Stimulated activated CD8-positive, alpha-beta memory T cell treated with anti-CD3 and anti-CD28 coated beads, Interleukin-15, amount 100 ng/mL, for 48 hours (primary cell): ENCODE results near the gene NNT.
"Not testable (repeated sequence)": the region's sequence is repeated elsewhere in the genome, so short reads cannot be mapped to it uniquely, and the experiment has no call there.

ENCODE experiments used
- DNase-seq, 2 donors: peaks; one replicate each; pipeline ENCODE4 v3.0.0-alpha.2; 2020; ENCODE audit warnings: low read depth in 2 of 2

The NNT gene

DNA sequence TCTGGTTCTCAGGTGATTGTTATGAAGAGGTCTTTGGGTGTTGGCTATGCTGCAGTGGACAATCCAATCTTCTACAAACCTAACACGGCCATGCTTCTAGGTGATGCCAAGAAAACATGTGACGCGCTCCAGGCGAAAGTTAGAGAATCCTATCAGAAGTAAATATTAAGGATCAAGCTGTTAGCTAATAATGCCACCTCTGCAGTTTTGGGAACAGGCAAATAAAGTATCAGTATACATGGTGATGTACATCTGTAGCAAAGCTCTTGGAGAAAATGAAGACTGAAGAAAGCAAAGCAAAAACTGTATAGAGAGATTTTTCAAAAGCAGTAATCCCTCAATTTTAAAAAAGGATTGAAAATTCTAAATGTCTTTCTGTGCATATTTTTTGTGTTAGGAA, 101.3 kb downstream of the NNT start:
- DNase-seq, result no peak

DNA sequence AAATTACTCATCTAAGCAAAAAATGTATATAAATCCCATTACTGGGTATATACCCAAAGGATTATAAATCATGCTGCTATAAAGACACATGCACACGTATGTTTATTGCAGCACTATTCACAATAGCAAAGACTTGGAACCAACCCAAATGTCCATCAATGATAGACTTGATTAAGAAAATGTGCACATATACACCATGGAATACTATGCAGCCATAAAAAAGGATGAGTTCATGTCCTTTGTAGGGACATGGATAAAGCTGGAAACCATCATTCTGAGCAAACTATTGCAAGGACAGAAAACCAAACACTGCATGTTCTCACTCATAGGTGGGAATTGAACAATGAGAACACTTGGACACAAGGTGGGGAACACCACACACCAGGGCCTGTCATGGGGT, 103.6 kb downstream of the NNT start:
- DNase-seq, result not testable (repeated sequence)

DNA sequence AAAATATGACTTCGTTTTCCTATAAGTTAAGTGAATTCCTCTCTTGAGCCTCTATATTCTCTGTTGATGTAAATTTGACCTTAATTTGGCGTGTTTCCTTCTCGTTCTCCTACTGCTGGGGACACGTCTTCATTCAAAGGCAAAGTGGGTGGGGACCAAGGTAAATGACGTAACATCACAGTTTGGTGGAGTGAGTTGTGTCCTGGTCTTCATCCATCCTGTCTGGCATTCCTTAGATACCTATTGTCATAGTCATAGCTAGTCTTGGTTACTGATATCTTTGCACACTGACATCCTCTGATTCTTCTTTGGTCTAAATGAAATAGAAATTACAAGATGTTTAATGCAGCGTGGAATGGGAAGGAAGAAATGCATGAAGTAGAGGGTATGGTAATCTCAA, 108.5 kb downstream of the NNT start:
- DNase-seq, result no peak

DNA sequence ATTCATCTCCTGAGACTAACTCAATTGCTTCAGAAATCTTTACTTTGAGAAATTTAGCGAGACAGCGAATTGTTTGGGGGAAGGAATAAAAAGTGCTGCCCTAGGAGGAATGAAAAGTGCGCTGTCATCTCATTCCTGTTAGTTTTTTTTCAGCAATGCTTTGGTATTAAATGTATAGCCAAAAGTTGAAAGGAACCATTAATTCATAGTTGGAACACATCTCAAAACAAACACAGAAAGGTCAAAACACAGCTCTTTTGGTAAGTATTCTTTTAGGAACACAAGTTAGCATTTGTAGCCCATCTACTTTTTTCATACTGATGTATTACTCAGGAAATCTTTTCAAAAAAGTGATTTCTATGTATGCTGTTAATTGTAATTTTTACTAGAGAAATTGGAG, 109.1 kb downstream of the NNT start:
- no peak for DNase-seq

DNA sequence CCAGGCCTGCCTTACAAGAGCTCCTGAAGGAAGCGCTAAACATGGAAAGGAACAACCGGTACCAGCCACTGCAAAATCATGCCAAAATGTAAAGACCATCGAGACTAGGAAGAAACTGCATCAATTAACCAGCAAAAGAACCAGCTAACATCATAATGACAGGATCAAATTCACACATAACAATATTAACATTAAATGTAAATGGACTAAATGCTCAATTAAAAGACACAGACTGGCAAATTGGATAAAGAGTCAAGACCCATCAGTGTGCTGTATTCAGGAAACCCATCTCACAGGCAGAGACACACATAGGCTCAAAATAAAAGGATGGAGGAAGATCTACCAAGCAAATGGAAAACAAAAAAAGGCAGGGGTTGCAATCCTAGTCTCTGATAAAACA, 116.8 kb downstream of the NNT start:
- not testable (repeated sequence) for DNase-seq

DNA sequence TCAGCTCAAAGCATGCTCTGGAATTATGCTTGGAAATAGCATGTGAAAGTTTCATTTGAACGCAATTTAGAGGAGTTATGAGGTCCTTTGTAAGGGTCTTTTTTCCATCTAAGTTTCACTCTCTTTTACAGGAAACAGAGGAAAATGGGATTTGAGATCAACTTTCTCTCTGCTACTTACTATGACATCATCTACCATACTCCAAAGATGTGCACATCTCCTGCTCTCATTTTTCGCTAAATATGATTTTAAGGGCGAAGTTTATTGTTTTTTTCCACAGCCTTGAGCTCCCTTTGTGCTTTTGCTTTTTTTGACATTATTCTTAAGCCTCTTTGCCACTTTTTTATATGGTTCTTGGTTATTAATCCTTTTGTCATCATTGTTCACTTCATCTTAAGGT, 125.6 kb downstream of the NNT start:
- no peak for DNase-seq

DNA sequence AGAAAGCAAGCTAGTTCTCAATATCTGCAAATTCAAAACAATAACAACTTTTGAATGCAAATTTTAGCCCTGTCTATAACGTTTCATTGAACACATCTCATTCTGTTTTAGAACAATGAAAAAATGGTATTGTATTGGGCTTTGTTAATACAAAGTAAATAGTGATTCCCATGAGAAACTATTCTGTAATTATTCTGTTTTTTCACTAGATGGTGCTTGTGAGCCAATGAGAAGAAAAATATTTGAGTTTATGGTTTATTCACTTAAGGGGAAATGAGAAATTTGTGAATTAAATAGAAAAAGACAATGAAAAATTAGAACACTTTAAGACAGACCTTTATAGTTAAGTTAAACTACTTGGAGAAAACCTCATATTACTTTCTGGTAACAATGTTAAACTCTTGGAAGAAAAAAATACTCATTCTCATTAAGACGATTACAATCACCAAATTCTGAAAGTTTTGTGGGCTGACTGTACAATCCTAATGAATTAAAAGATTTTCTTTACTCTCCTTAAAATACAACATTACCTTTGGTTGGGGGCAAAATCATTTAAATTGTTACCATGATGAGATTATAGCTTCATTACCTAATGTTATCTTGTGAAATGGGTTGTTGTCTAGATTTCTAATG, 127.0 kb downstream of the NNT start:
- no peak for DNase-seq

DNA sequence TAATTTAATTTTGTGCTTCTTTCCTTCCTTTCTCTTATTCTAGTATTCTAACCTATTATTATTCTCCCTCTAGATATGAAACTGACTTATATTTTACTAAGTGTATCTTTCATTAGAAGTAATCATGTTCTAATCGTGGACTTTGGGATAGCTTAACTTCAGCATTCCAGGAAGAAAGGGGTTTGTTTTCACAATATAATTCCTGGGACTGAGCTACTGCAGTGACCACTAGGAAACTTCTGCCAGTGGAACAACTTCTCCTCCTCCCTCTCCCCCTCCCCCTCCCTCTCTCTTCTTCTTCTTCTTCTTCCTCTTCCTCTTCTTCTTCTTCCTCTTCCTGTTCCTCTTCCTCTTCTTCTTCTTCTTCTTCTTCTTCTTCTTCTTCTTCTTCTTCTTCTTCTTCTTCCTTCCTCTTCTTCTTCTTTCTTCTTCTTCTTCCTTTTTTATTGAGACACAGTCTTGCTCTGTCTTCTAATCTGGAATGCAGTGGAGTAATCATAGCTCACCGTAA, 127.9 kb downstream of the NNT start:
- no peak for DNase-seq

DNA sequence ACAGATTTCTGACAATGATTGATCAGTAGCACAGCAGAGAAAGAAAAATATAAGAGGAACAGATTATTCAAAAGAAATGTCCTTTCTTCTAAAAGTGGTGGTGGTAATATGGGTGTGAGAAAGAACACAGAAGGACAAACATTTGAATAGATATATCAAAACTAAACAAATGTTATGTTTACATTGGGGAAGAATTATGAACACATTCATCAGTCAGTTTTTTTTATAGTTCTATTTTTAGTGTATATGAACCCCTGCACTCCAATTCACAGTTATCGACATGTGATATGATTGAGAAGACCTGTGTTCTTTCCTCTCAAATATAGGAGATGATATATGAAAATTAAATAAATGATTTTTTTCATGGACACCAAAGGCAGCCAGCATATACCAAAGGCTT, 128.6 kb downstream of the NNT start:
- DNase-seq, result no peak

DNA sequence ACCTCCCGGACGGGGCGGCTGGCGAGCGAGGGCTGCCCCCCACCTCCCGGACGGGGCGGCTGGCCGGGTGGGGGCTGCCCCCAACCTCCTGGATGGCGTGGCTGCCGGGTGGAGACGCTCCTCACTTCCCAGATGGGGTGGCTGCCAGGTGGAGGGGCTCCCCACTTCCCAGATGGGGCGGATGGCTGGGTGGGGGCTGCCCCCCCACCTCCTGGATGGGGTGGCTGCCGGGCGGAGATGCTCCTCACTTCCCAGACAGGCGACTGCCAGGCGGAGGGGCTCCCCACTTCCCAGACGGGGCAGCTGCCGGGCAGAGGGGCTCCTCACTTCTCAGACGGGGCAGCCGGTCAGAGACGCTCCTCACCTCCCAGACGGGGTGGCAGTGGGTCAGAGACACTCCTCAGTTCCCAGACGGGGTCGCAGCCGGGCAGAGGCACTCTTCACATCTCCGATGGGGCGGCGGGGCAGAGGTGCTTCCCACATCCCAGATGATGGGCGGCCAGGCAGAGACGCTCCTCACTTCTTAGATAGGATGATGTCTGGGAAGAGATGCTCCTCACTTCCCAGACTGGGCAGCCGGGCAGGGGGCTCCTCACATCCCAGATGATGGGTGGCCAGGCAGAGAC, 143.1 kb downstream of the NNT start:
- not testable (repeated sequence) for DNase-seq

DNA sequence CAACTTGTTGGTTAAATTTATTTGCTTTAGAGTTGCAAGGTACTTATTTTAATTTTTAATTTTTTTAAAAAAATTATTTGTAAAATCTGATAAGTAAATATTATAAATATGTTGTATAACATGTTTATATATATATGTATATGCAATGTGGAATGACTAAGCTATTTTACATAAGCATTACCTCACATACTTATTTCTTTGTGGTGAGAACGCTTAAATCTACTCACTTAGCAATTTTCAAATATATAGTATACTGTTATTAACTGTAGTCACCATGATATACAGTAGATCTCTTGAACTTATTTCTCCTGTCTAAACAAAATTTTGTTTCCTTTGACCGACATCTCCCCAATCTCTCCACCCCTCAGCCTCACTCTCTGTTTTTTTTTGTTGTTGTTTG, 147.8 kb downstream of the NNT start:
- DNase-seq, result no peak

DNA sequence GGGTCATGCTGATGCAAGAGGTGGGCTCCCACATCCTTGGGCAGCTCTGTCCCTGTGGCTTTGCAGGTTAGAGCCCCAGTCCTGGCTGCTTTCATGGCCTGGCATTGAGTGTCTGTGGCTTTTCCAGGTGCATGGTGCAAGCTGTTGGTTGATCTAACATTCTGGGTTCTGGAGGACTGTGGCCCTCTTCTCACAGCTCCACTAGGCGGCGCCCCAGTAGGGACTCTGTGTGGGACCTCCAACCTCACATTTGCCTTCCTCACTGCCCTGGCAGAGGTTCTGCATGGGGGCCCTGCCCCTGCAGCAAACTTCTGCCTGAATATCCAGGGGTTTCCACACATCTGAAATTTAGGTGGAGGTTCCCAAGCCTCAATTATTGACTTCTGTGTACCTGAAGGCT, 150.1 kb downstream of the NNT start:
- DNase-seq, result no peak
